Fibroblast of villous mesenchyme (primary cell): ENCODE measurements around the gene OR56B4. TPM values are rescaled to one million over a fixed set of nuclear protein-coding genes. Genes with fewer than 3 reads are reported as not detected.
"Not testable (repeated sequence)": the region's sequence is repeated elsewhere in the genome, so short reads cannot be mapped to it uniquely, and the experiment has no call there.

Experiments used
- DNase-seq: peaks from one replicate; pipeline ENCODE4 v3.0.0-alpha.2; 2010; ENCODE audit warnings: low read depth
- H3K4me3 ChIP-seq: 2 replicates; pipeline ENCODE4 v1.5.1; 2011; ENCODE audit warnings: low read depth, mild to moderate bottlenecking, low read length
- CTCF ChIP-seq: IDR thresholded peaks from 2 replicates; pipeline ENCODE4 v1.5.1; 2012; ENCODE audit warnings: low read depth, mild to moderate bottlenecking, low read length; ENCODE audit not compliant: insufficient read depth
- total RNA-seq: library from RNA; depleted of rRNA; stranded (reverse); fragments of >200 nt; gene quantifications from 2 replicates; pipeline ENCODE4 v1.2.3, GENCODE V29; 2012

The OR56B4 gene
- total RNA-seq, 1 donor: not detected

GRCh38 chr11:6116638-6117037, 9.2 kb downstream of the OR56B4 start:
- no peak for DNase-seq
- H3K4me3 ChIP-seq: no peak overlapping the region
- TF ChIP-seq CTCF: no peak

GRCh38 chr11:6124245-6124644, 16.8 kb downstream of the OR56B4 start:
- no peak for DNase-seq
- no peak overlapping the region for H3K4me3 ChIP-seq
- no peak for TF ChIP-seq CTCF

DNA sequence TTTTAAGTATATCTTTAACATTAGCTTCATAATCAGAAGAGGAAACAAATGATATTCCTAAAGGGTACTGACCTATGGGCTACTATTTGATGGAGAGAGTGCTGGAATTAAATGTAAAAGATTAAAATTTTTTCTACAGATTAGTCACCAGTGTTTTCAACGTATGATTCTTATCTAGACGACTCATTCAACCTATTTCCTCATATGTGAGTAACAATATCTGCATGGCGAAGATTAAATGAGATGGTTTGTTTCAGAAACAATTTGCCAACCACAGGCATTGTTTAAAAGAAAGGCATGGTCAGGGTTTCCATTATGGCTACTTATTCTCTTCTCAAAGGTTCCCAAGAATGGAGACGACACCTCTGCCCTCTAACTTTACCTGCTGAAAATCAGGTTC, 20.4 kb downstream of the OR56B4 start:
- no peak for TF ChIP-seq CTCF
- no peak overlapping the region for H3K4me3 ChIP-seq
- no peak for DNase-seq

- DNase-seq: no peak
- no peak overlapping the region for H3K4me3 ChIP-seq
- no peak for TF ChIP-seq CTCF
Observed at GRCh38 chr11:6129011-6129410, 21.5 kb downstream of the OR56B4 start.

DNA sequence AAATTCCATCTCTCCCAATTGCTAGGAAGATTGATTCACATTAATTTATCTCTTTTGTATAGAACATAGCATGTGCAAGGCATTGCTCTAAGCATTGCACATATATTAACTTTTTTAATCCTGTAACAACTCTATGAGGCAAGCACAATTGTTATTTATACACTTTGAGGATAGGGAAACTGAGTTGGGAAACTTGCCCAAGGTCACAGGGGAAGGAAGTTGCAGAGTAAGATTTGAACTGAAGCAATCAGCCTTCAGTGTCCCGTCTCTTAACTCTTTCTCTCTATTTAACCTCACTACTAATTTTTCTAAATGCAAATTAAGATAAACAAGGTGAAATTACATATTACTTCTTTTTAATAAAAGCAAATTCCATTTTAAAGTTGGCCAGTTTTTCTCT, 22.2 kb downstream of the OR56B4 start:
- no peak for DNase-seq
- no peak overlapping the region for H3K4me3 ChIP-seq
- TF ChIP-seq CTCF: no peak

- no peak overlapping the region for H3K4me3 ChIP-seq
- no peak for TF ChIP-seq CTCF
- DNase-seq: no peak
Observed at GRCh38 chr11:6132431-6132830, 24.9 kb downstream of the OR56B4 start.

GRCh38 chr11:6135936-6136335, 28.5 kb downstream of the OR56B4 start:
- not testable (repeated sequence) for DNase-seq

More at GRCh38 chr11:6135936-6136335, 28.5 kb downstream of the OR56B4 start:
- H3K4me3 ChIP-seq: not testable (repeated sequence)
